Retinal pigment epithelial cell (primary cell): Measurements from ENCODE around the gene ZNHIT1.
A peak's percentile ranks its signal among the peaks of the same experiment; 100 is the strongest.

Experiments used
- DNase-seq: peaks from one replicate; pipeline ENCODE4 v3.0.0-alpha.2; 2010; ENCODE audit warnings: low read depth
- H3K4me3 ChIP-seq: 2 replicates; pipeline ENCODE4 v1.5.1; 2011; ENCODE audit warnings: mild to moderate bottlenecking, low read length, control low read depth, moderate library complexity
- CTCF ChIP-seq: conservative IDR thresholded peaks from 2 replicates; pipeline ENCODE4 v1.5.1; 2011; ENCODE audit warnings: low read depth, low read length, control low read depth, inconsistent platforms

The ZNHIT1 gene

GRCh38 chr7:101217388-101218235, at the start of gene ZNHIT1, which contains the start of gene PLOD3:
ZNHIT1 (plus strand) TSS chr7:101218165; CDS start chr7:101218196, 31 bp downstream.
PLOD3 (minus strand) TSS chr7:101217581; CDS start chr7:101217274, 307 bp downstream.
- DNase-seq, result peak; percentile 88
- H3K4me3 ChIP-seq, result peak within 1 kb of the TSS; percentile 96
- no peak for TF ChIP-seq CTCF

- no peak for TF ChIP-seq CTCF
- no peak overlapping the region for H3K4me3 ChIP-seq
- DNase-seq, result no peak
These were observed 49.4 kb upstream of the ZNHIT1 start for GRCh38 chr7:101168412-101169049.

GRCh38 chr7:101169110-101169837, 48.7 kb upstream of the ZNHIT1 start:
- DNase-seq, result no peak
- H3K4me3 ChIP-seq, result no peak overlapping the region
- TF ChIP-seq CTCF, result no peak

GRCh38 chr7:101169838-101170551, 48.0 kb upstream of the ZNHIT1 start:
- no peak for DNase-seq
- TF ChIP-seq CTCF, result peak; percentile 94
- no peak overlapping the region for H3K4me3 ChIP-seq

GRCh38 chr7:101170617-101171441, 47.1 kb upstream of the ZNHIT1 start:
- H3K4me3 ChIP-seq, result no peak overlapping the region
- no peak for DNase-seq
- TF ChIP-seq CTCF, result no peak

GRCh38 chr7:101171442-101171837, 46.5 kb upstream of the ZNHIT1 start:
- peak; percentile 35 for TF ChIP-seq CTCF
- no peak overlapping the region for H3K4me3 ChIP-seq
- no peak for DNase-seq
